ENCODE measurements around the gene TCP11L2.

TCP11L2 gene

DNA sequence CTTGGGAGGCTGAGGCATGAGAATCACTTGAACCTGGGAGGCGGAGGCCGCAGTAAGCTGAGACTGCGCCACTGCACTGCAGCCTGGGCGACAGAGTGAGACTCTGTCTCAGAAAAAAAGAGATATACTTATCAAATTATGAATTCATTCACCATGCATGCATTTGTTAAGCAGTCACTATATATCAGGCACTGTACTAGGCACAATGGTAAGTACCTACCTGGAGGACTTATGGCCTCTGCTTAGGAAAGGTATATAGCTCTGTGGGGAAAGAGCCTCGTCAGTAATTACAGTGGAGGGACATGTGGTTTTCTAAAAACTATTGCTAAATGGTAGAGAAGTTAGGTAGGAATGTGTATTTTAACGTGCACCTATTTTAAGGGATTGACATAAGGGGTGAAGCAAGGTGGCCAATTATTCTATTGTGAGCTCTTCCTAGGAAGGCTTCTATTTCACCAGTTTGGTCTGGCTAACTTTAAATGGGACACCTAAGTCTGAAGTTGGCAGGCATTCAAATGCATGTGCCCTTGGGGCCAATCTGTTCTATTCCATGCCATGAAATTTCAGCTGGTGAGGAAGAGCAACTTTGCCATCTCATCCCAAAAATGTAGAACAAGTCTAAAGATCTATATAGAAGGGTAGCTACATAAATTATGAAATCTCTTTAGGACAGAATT, 15.0 kb downstream of the TCP11L2 start:
- no peak for DNase-seq (ENCODE audit: low read depth in 1 of 2, low spot score in 1 of 2)
- Histone ChIP-seq H3K27me3 (ENCODE audit: insufficient read depth, poor library complexity, severe bottlenecking) (no peaks in the 10 kb centered on the region), H3K27ac (replicated peaks) (no peak overlapping the region), H3K4me3 (replicated peaks; ENCODE audit: insufficient read depth, low read length) (no peak overlapping the region)
- TF ChIP-seq, protein P1, sequence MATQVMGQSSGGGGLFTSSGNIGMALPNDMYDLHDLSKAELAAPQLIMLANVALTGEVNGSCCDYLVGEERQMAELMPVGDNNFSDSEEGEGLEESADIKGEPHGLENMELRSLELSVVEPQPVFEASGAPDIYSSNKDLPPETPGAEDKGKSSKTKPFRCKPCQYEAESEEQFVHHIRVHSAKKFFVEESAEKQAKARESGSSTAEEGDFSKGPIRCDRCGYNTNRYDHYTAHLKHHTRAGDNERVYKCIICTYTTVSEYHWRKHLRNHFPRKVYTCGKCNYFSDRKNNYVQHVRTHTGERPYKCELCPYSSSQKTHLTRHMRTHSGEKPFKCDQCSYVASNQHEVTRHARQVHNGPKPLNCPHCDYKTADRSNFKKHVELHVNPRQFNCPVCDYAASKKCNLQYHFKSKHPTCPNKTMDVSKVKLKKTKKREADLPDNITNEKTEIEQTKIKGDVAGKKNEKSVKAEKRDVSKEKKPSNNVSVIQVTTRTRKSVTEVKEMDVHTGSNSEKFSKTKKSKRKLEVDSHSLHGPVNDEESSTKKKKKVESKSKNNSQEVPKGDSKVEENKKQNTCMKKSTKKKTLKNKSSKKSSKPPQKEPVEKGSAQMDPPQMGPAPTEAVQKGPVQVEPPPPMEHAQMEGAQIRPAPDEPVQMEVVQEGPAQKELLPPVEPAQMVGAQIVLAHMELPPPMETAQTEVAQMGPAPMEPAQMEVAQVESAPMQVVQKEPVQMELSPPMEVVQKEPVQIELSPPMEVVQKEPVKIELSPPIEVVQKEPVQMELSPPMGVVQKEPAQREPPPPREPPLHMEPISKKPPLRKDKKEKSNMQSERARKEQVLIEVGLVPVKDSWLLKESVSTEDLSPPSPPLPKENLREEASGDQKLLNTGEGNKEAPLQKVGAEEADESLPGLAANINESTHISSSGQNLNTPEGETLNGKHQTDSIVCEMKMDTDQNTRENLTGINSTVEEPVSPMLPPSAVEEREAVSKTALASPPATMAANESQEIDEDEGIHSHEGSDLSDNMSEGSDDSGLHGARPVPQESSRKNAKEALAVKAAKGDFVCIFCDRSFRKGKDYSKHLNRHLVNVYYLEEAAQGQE (IDR thresholded peaks at IDR 0.05; ENCODE audit: insufficient replicate concordance, low read depth) = no peak
- no peak for TF ChIP-seq POLR2AphosphoS5 (IDR thresholded peaks at IDR 0.05; ENCODE audit: low read depth)
- no peak for TF ChIP-seq GABPA (IDR thresholded peaks at IDR 0.05; ENCODE audit: low read depth)
- TF ChIP-seq SPI1 (IDR thresholded peaks at IDR 0.05; ENCODE audit: borderline replicate concordance, low read depth) = no peak
- TF ChIP-seq, protein P2, sequence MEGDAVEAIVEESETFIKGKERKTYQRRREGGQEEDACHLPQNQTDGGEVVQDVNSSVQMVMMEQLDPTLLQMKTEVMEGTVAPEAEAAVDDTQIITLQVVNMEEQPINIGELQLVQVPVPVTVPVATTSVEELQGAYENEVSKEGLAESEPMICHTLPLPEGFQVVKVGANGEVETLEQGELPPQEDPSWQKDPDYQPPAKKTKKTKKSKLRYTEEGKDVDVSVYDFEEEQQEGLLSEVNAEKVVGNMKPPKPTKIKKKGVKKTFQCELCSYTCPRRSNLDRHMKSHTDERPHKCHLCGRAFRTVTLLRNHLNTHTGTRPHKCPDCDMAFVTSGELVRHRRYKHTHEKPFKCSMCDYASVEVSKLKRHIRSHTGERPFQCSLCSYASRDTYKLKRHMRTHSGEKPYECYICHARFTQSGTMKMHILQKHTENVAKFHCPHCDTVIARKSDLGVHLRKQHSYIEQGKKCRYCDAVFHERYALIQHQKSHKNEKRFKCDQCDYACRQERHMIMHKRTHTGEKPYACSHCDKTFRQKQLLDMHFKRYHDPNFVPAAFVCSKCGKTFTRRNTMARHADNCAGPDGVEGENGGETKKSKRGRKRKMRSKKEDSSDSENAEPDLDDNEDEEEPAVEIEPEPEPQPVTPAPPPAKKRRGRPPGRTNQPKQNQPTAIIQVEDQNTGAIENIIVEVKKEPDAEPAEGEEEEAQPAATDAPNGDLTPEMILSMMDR (IDR thresholded peaks at IDR 0.05; ENCODE audit: insufficient read depth, low read length) = no peak

DNA sequence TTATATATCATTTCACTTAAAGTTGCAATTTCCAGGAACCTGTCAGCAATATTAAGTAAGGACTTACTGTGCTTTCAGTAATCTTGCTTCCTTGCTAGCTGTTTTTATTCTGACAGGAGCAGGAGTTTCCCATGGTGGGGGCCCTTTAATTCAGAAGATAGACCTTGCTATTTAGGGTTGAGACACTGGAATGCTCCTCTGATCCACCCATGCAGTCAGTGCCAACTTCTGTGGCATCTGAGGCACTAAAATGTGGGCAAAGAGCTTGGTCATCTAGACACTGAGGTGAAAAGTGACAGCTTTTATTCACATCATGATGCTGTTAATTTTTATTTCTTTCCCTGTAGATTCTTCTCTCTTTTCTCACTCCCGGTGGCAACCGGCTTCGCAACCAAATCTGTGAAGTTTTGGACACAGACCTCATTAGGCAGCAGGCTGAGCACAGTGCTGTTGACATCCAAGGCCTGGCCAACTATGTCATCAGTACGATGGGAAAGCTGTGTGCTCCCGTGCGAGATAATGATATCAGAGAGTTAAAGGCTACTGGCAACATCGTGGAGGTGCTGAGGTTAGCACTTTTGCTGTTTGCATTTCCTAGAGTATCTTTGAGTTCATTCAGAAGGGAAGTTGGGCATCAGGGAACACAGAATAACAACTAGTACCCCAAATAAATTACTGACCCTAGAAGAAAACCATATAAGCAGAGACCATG, 18.8 kb downstream of the TCP11L2 start:
- TF ChIP-seq, protein P2 (IDR thresholded peaks at IDR 0.05; ENCODE audit: insufficient read depth, low read length) = no peak
- TF ChIP-seq, protein P1 (IDR thresholded peaks at IDR 0.05; ENCODE audit: insufficient replicate concordance, low read depth) = no peak
- TF ChIP-seq GABPA (IDR thresholded peaks at IDR 0.05; ENCODE audit: low read depth) (no peak), SPI1 (IDR thresholded peaks at IDR 0.05; ENCODE audit: borderline replicate concordance, low read depth) (no peak), POLR2AphosphoS5 (IDR thresholded peaks at IDR 0.05; ENCODE audit: low read depth) (no peak)
- Histone ChIP-seq H3K27ac (replicated peaks) (no peak overlapping the region), H3K4me3 (replicated peaks; ENCODE audit: insufficient read depth, low read length) (no peak overlapping the region), H3K27me3 (ENCODE audit: insufficient read depth, poor library complexity, severe bottlenecking) (no peaks in the 10 kb centered on the region)
- no peak for DNase-seq (ENCODE audit: low read depth in 1 of 2, low spot score in 1 of 2)

DNA sequence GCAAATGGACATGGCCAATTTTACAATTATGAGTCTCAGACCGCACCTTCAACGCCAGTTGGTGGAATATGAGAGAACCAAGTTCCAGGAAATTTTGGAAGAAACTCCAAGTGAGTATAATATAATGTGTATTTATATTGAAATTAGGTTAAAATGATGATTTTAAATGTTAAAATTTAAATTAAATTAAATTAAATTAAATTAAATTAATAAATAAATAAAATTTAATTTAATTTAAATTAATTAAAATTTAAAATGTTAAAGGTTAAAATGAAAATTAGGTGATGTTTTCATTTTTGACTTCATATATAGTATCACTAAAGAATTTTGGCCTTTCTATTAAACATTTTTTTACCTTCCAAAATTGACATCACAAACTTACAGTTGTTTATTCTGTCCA, 21.0 kb downstream of the TCP11L2 start:
- H3K27ac ChIP-seq (replicated peaks) = no peak overlapping the region
- TF ChIP-seq SPI1 (IDR thresholded peaks at IDR 0.05; ENCODE audit: borderline replicate concordance, low read depth) (no peak), POLR2AphosphoS5 (IDR thresholded peaks at IDR 0.05; ENCODE audit: low read depth) (no peak), GABPA (IDR thresholded peaks at IDR 0.05; ENCODE audit: low read depth) (no peak)
- TF ChIP-seq, protein P1 (IDR thresholded peaks at IDR 0.05; ENCODE audit: insufficient replicate concordance, low read depth) = no peak
- TF ChIP-seq, protein P2 (IDR thresholded peaks at IDR 0.05; ENCODE audit: insufficient read depth, low read length) = no peak
- H3K27me3 ChIP-seq (ENCODE audit: insufficient read depth, poor library complexity, severe bottlenecking) = peaks cover 2% of the 10 kb centered on the region
- DNase-seq (ENCODE audit: low read depth in 1 of 2, low spot score in 1 of 2) = no peak
- H3K4me3 ChIP-seq (replicated peaks; ENCODE audit: insufficient read depth, low read length) = no peak overlapping the region

Data from HL-60 (cell line).